ENCODE data around the gene SLC39A9. TPM values are rescaled to one million over a fixed set of nuclear protein-coding genes. Genes with fewer than 3 reads are reported as not detected.

The SLC39A9 gene
- total RNA-seq, 2 experiments from 2014 or later = 86.5 to 91.7 TPM

GRCh38 chr14:69443296-69443805, 44.9 kb downstream of the SLC39A9 start:
- peaks cover 7% of the 10 kb centered on the region; the same call in 1 of the 2 replicates for H3K79me2 ChIP-seq (ENCODE audit: insufficient read depth, low read depth, low read length)
- H4K20me1 ChIP-seq (ENCODE audit: insufficient read depth, low read length) = no peaks in the 10 kb centered on the region
- POLR2A ChIA-PET = interaction anchor here (0.9 to 4.2 kb wide), 9 partner anchors 10 to 49 kb away, joined by 3 to 28 read pairs (median 4); partner anchors contain the start of genes ERH and SLC39A9
- BruUV-seq (replicated peaks) = no TSS peak
- CTCF ChIA-PET (ENCODE audit: unreplicated experiment) = no interaction called here
- no peak for TF ChIP-seq EZH2phosphoT487 (IDR thresholded peaks at IDR 0.05; ENCODE audit: borderline replicate concordance, low read depth, low read length)
- TF ChIP-seq CTCF (conservative IDR thresholded peaks at IDR 0.05; ENCODE audit: low read length) = no peak
- no peak overlapping the region for H3K4me2 ChIP-seq (ENCODE audit: low read length)
- H2AFZ ChIP-seq (ENCODE audit: low read length) = no peak overlapping the region
- H3K9me2 ChIP-seq (ENCODE audit: insufficient read depth, low read length) = no peaks in the 10 kb centered on the region
- no peak for DNase-seq (ENCODE audit: low spot score)
- peaks cover 28% of the 10 kb centered on the region for H3K4me1 ChIP-seq (ENCODE audit: insufficient read depth, low read length, poor library complexity, severe bottlenecking)
- H3K4me3 ChIP-seq (ENCODE audit: low read depth, low read length, poor library complexity, severe bottlenecking) = no peak overlapping the region
- intact Hi-C loops (cut with micrococcal nuclease; ENCODE audit: unreplicated experiment) = no loop called here
- no peaks in the 10 kb centered on the region for H3K9me3 ChIP-seq (ENCODE audit: low read length)
- peaks cover 38% of the 10 kb centered on the region for H3K36me3 ChIP-seq (ENCODE audit: insufficient read depth, low read length)
- H3K27ac ChIP-seq (ENCODE audit: low read depth, low read length, poor library complexity, severe bottlenecking) = peak overlapping the region; percentile 85

GRCh38 chr14:69449216-69449615, 50.7 kb downstream of the SLC39A9 start:
- Histone ChIP-seq H3K27ac (ENCODE audit: low read depth, low read length, poor library complexity, severe bottlenecking) (no peak overlapping the region), H2AFZ (ENCODE audit: low read length) (no peak overlapping the region), H3K36me3 (ENCODE audit: insufficient read depth, low read length) (peaks cover 17% of the 10 kb centered on the region), H3K4me1 (ENCODE audit: insufficient read depth, low read length, poor library complexity, severe bottlenecking) (no peaks in the 10 kb centered on the region), H3K9me2 (ENCODE audit: insufficient read depth, low read length) (no peaks in the 10 kb centered on the region), H3K4me2 (ENCODE audit: low read length) (no peak overlapping the region), H3K79me2 (ENCODE audit: insufficient read depth, low read depth, low read length) (no peaks in the 10 kb centered on the region), H3K4me3 (ENCODE audit: low read depth, low read length, poor library complexity, severe bottlenecking) (no peak overlapping the region), H4K20me1 (ENCODE audit: insufficient read depth, low read length) (no peaks in the 10 kb centered on the region), H3K9me3 (ENCODE audit: low read length) (no peaks in the 10 kb centered on the region)
- intact Hi-C loops (cut with micrococcal nuclease; ENCODE audit: unreplicated experiment) = no loop called here
- CTCF ChIA-PET (ENCODE audit: unreplicated experiment) = no interaction called here
- POLR2A ChIA-PET = interaction anchor here (0.7 to 1.4 kb wide), 3 partner anchors 17 to 78 kb away, joined by 3 read pairs; no protein-coding TSS in a partner anchor
- no TSS peak for BruUV-seq (replicated peaks)
- no peak for DNase-seq (ENCODE audit: low spot score)
- TF ChIP-seq CTCF (conservative IDR thresholded peaks at IDR 0.05; ENCODE audit: low read length) (no peak), EZH2phosphoT487 (IDR thresholded peaks at IDR 0.05; ENCODE audit: borderline replicate concordance, low read depth, low read length) (no peak)

- POLR2A ChIA-PET = interaction anchor here (1.5 kb wide), 1 partner anchor 10 kb away, joined by 7 read pairs; no protein-coding TSS in a partner anchor
Observed at GRCh38 chr14:69451941-69452340, 53.4 kb downstream of the SLC39A9 start.

More at GRCh38 chr14:69451941-69452340, 53.4 kb downstream of the SLC39A9 start:
- Histone ChIP-seq H3K4me3 (ENCODE audit: low read depth, low read length, poor library complexity, severe bottlenecking) (no peak overlapping the region), H2AFZ (ENCODE audit: low read length) (no peak overlapping the region), H3K27ac (ENCODE audit: low read depth, low read length, poor library complexity, severe bottlenecking) (no peak overlapping the region), H3K4me2 (ENCODE audit: low read length) (no peak overlapping the region), H3K9me2 (ENCODE audit: insufficient read depth, low read length) (no peaks in the 10 kb centered on the region), H3K9me3 (ENCODE audit: low read length) (no peaks in the 10 kb centered on the region), H3K36me3 (ENCODE audit: insufficient read depth, low read length) (peaks cover 30% of the 10 kb centered on the region; the same call in 1 of the 2 replicates), H4K20me1 (ENCODE audit: insufficient read depth, low read length) (no peaks in the 10 kb centered on the region), H3K79me2 (ENCODE audit: insufficient read depth, low read depth, low read length) (no peaks in the 10 kb centered on the region), H3K4me1 (ENCODE audit: insufficient read depth, low read length, poor library complexity, severe bottlenecking) (no peaks in the 10 kb centered on the region)
- CTCF ChIA-PET (ENCODE audit: unreplicated experiment) = no interaction called here
- intact Hi-C loops (cut with micrococcal nuclease; ENCODE audit: unreplicated experiment) = no loop called here
- no TSS peak for BruUV-seq (replicated peaks)
- no peak for DNase-seq (ENCODE audit: low spot score)
- no peak for TF ChIP-seq CTCF (conservative IDR thresholded peaks at IDR 0.05; ENCODE audit: low read length)
- no peak for TF ChIP-seq EZH2phosphoT487 (IDR thresholded peaks at IDR 0.05; ENCODE audit: borderline replicate concordance, low read depth, low read length)

Data from OCI-LY7 (cell line).